NCI-H1105 treated with DMSO at 0.1 percent for 48 hours (cell line): ENCODE results near the gene ZFHX2.
"Not testable (repeated sequence)": the region's sequence is repeated elsewhere in the genome, so short reads cannot be mapped to it uniquely, and the experiment has no call there.

ENCODE experiments used
- DNase-seq: peaks from one replicate; lab custom pipeline; 2025; lab: John Stamatoyannopoulos, UW

Gene ZFHX2

GRCh38 chr14:23551266-23552028 lies at the start of gene ZFHX2:
TSS of gene ZFHX2 (minus strand) at chr14:23551765. CDS start at chr14:23535325, 16,440 bp downstream.
- DNase-seq, result peak; percentile 92

- no peak for DNase-seq
These were observed 49.2 kb upstream of the ZFHX2 start for GRCh38 chr14:23600806-23601205.

DNA sequence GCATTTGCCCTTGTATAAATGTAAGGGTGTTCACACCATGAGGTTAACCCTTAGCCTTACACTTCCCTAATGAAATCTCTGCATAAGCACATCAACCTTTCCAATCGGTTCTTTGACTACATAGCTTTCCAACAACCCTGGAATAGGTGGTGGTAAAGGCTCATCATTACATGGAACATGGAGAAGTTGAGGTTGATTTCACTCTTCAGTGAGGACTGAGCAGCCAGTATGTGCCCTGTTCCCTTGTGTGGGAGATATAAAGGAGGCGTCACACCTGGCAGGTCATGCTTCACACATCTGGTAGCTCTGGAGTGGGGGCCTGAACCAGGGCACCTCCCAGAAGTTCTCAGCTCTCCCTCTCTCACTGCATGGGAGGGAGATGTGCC lies 48.8 kb upstream of the ZFHX2 start:
- no peak for DNase-seq

- DNase-seq, result not testable (repeated sequence)
These were observed 42.6 kb upstream of the ZFHX2 start for GRCh38 chr14:23594191-23594590.

DNA sequence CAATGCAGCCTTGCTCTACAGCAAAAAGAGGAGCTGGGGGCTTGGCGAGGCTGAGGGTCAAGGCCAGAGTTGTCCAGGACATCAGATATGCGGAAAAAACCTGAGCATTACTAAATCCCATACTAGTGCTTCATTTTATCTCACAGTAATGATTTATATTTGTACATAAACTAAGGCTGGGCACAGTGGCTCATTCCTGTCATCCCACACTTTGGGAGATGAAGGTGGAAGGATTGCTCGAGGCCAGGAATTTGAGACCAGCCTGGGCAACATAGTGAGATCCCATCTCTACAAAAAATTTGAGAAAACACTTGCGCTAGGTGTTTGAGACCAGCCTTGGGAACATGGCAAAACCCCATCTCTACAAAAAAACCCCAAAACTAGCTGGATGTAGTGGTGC lies 38.6 kb upstream of the ZFHX2 start:
- no peak for DNase-seq

GRCh38 chr14:23589606-23590005 lies 38.0 kb upstream of the ZFHX2 start:
- no peak for DNase-seq

- peak; percentile 87 for DNase-seq
These were observed 37.5 kb upstream of the ZFHX2 start for GRCh38 chr14:23588884-23589598.

DNA sequence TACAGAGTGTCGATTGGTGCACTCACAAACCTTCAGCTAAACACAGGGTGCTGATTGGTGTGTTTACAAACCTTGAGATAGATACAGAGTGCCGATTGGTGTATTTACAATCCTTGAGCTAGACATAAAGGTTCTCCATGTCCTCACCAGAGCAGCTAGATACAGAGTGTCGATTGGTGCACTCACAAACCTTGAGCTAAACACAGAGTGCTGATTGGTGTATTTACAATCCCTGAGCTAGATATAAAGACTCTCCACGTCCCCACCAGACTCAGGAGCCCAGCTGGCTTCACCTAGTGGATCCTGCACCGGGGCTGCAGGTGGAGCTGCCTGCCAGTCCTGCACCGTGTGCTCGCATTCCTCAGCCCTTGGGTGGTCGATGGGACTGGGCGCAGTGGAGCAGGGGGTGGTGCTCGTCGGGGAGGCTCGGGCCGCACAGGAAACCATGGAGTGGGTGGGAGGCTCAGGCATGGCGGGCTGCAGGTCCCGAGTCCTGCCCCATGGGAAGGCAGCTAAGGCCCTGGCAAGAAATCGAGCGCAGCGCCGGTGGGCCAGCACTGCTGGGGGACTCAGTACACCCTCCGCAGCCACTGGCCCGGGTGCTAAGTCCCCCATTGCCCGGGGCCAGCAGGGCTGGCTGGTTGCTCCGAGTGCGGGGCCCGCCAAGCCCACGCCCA lies 33.1 kb upstream of the ZFHX2 start:
- DNase-seq, result not testable (repeated sequence)

GRCh38 chr14:23583761-23584526 lies 32.4 kb upstream of the ZFHX2 start:
- DNase-seq, result not testable (repeated sequence)

GRCh38 chr14:23582906-23583760 lies 31.6 kb upstream of the ZFHX2 start:
- no peak for DNase-seq

DNA sequence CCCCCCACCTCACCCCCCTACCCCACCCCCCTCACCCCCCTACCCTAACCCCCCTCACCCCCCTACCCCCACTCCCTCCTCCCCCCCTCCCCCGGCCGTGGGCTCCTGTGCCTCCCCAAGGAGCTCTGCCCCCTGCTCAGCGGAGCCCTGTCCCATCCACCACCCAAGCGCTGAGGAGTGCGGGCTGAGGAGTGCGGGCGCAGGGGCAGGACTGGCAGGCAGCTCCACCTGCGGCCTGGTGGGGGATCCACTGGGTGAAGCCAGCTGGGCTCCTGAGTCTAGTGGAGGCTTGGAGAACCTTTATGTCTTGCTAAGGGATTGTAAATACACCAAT lies 29.4 kb upstream of the ZFHX2 start:
- DNase-seq, result no peak

DNA sequence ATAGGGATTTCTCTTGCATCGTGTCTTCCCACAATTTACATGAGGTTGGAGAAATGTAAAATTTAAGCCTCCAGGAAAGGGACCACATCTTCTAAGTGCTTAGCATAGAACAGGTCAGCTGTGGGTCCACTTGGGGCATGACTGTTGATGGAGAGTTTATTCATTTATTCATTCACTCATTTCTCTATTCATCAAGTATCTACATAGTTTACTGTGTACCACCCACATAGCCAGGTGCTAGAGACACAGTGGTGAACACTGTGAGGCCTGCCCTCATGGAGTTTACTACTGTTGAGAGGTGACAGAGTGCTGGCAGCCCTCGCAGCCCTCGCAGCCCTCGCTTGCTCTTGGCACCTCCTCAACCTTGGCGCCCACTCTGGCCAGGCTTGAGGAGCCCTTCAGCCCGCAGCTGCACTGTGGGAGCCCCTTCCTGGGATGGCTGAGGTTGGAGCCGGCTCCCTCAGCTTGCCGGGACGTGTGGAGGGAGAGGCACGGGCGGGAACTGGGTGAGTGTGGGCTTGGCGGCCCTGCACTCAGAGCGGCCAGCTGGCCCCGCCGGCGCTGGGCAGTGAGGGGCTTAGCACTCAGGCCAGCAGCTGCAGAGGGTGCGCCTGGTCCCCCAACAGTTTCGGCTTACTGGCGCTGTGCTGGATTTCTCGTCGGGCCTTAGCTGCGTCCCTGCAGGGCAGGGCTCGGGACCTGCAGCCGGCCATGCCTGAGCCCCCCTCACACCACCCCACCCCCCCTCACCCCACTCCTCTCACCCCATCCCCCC lies 28.8 kb upstream of the ZFHX2 start:
- no peak for DNase-seq

DNA sequence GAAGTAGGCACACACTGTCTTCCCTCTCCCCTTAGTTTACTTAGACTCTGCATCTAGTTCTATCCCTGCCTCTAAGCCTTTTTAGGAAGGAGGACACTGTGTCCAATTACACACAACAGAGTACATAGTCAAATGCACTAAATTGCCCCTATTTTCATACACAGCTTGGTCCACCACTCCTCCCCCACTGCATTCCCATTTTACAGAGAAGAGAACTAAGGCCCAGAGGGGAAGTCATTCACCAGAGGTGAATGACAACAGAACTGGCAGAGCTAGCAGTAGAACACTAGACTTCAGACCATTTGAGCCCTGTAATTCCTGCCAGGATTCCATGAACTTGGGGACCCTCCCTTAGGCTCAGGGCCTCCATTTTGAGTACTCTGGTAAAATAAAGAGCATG lies 28.2 kb upstream of the ZFHX2 start:
- DNase-seq, result no peak

DNA sequence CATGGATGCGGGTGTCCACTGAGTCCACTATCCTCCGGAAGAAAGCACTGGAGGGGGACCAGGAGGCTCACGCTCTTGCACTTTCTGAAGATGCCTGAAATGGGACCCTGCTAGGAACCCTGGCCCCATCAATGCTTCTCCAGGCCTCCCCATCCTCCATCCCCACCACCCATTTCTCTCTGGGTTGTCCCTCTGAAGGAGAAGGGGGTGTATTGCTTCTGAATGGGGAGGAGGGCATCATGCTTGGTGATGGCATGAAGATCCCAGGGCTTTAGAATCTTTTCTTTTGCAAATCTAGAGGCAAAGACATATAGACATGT lies 27.7 kb upstream of the ZFHX2 start:
- no peak for DNase-seq

GRCh38 chr14:23578560-23579310 lies 27.2 kb upstream of the ZFHX2 start, which contains the start of gene JPH4:
TSS of gene JPH4 (minus strand) at chr14:23578790. CDS start at chr14:23577453, 1,337 bp downstream.
- DNase-seq, result peak; percentile 54

DNA sequence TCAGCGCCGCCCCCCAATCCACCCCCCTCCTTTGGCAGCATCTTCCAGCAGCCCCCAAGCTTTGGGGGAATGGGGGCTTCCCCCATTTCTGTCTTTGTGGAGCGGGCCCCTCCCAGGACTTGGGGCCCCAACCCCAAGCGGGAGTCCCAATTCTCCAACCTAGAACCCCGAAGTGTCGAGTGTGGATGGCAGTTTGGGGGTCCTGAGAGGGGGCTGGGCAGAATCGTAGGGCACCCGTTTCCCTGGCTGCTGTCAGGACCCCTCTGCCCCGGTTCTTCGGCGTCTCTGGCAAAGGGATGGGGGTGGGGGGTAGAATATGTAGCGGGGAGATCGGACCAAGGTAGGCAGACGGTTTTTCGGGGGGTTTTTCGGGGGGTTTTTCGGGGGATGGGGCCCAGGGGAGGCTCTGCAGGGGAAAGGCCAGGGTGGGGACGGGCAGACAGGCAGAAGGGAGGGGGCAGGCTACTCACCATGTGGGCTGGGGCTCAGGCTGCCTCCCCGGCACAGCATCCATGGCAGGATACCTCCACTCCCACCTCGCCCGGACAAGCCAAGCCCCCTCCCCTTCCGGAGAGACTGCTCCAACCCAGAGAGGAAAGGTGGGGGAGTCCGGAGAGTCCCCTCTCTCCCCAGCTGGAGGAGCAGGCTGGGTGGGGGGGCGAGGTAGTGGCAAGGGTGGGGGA lies 26.3 kb upstream of the ZFHX2 start:
- DNase-seq, result no peak

GRCh38 chr14:23577004-23577681 lies 25.6 kb upstream of the ZFHX2 start:
- no peak for DNase-seq

DNA sequence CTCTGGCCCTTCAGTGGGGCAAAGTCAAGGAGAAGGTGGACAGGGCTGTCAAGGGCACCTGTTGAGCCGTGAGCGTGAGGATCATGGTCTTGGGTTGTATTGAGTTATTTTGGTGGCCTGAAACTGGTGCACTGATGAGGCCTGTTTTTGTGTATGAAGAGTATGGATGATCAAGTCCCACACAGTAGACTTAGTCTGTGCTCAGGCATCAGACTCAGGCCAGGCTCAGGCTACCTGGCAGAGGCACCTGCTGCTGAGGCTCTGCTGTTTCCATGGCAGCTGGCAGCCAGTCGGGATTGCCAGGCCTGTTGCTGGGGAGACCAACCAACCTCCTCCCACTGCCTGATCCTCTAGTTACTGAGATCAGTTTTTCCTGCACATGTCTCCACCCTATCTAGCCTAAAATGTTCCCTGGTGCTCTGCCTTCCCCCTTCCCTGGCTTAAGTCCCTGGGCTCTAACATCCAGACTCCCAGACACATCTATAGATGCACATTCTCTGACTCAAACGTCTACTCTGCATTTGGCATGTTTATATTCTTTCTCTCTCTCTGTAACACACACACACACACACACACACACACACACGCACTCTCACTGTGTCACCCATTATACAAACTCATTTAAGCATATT lies 21.9 kb upstream of the ZFHX2 start:
- DNase-seq, result peak; percentile 83
